HepG2 (cell line): ENCODE data around the gene FNDC3A.
A peak's percentile ranks its signal among the peaks of the same experiment; 100 is the strongest.

Source experiments
- CSRNP1 ChIP-seq: sonication (generic); formaldehyde crosslinking; IDR thresholded peaks from 2 replicates; pipeline ENCODE4 v1.8.1; 2023; ENCODE audit warnings: mild to moderate bottlenecking, missing genetic modification reagents
- CTCF ChIP-seq: sonication (generic); formaldehyde crosslinking; IDR thresholded peaks from 2 replicates; pipeline ENCODE4 v1.5.0; 2020; ENCODE audit warnings: mild to moderate bottlenecking, missing genetic modification reagents, moderate library complexity
- RNF219 ChIP-seq: sonication (generic); formaldehyde crosslinking; IDR thresholded peaks from 2 replicates; pipeline ENCODE4 v1.5.0; 2020; ENCODE audit warnings: mild to moderate bottlenecking, missing genetic modification reagents
- SCMH1 ChIP-seq: sonication (generic); formaldehyde crosslinking; IDR thresholded peaks from 2 replicates; pipeline ENCODE4 v1.9.0; 2021; ENCODE audit warnings: missing genetic modification reagents, mild to moderate bottlenecking, borderline replicate concordance
- XRCC5 ChIP-seq: fragments of 200-400 bp; formaldehyde crosslinking; optimal IDR thresholded peaks from 2 replicates; pipeline ENCODE3; 2017; ENCODE audit warnings: mild to moderate bottlenecking, low read length
- ZHX1 ChIP-seq: sonication (generic); formaldehyde crosslinking; IDR thresholded peaks from 2 replicates; pipeline ENCODE4 v1.8.1; 2022; ENCODE audit warnings: low read depth, mild to moderate bottlenecking, missing genetic modification reagents
- ZNF382 ChIP-seq: sonication (generic); formaldehyde crosslinking; IDR thresholded peaks from 2 replicates; pipeline ENCODE4 v1.5.0; 2020; ENCODE audit warnings: missing genetic modification reagents, mild to moderate bottlenecking, borderline replicate concordance

- TF ChIP-seq RNF219 (CRISPR knock-in tag) (peak; percentile 73; the same call in 1 of the 2 replicates), ZHX1 (CRISPR knock-in tag) (no peak; the same call in 1 of the 2 replicates), SCMH1 (CRISPR knock-in tag) (no peak), XRCC5 (no peak), CTCF (CRISPR knock-in tag) (peak; percentile 56), ZNF382 (CRISPR knock-in tag) (no peak), CSRNP1 (peak; percentile 51; the same call in 1 of the 2 replicates)
Measured at GRCh38 chr13:48975856-48976575, at the start of gene FNDC3A.
